HG02571 (cell line): Measurements from ENCODE around the gene DIP2C.
"Not testable (repeated sequence)": the region's sequence is repeated elsewhere in the genome, so short reads cannot be mapped to it uniquely, and the experiment has no call there.

Experiments used
- ATAC-seq: cut with Tn5 transposase; IDR thresholded peaks from one replicate; pipeline ENCODE4 v1.9.1; 2021; ENCODE audit warnings: mild to moderate bottlenecking, moderate library complexity; ENCODE audit not compliant: unreplicated experiment

The DIP2C gene

GRCh38 chr10:474946-475345, 214.5 kb downstream of the DIP2C start:
- ATAC-seq, result no peak

- ATAC-seq, result no peak
Observed at GRCh38 chr10:474406-474805, 215.1 kb downstream of the DIP2C start.

- ATAC-seq, result no peak
Observed at GRCh38 chr10:472241-472910, 217.1 kb downstream of the DIP2C start.

- no peak for ATAC-seq
Observed at GRCh38 chr10:470339-471003, 219.0 kb downstream of the DIP2C start.

- no peak for ATAC-seq
Observed at GRCh38 chr10:469947-470338, 219.5 kb downstream of the DIP2C start.

GRCh38 chr10:459743-460142, 229.7 kb downstream of the DIP2C start:
- ATAC-seq, result no peak

GRCh38 chr10:458421-458851, 231.0 kb downstream of the DIP2C start:
- ATAC-seq, result no peak

GRCh38 chr10:456486-456885, 233.0 kb downstream of the DIP2C start:
- no peak for ATAC-seq

GRCh38 chr10:454860-455259, 234.6 kb downstream of the DIP2C start:
- no peak for ATAC-seq

- ATAC-seq, result no peak
Observed at GRCh38 chr10:453647-454046, 235.8 kb downstream of the DIP2C start.

- no peak for ATAC-seq
Observed at GRCh38 chr10:452512-453426, 236.7 kb downstream of the DIP2C start.

- ATAC-seq, result no peak
Observed at GRCh38 chr10:451856-452255, 237.6 kb downstream of the DIP2C start.

GRCh38 chr10:451021-451471, 238.4 kb downstream of the DIP2C start:
- no peak for ATAC-seq

- ATAC-seq, result no peak
Observed at GRCh38 chr10:450463-450862, 239.0 kb downstream of the DIP2C start.

GRCh38 chr10:449331-449730, 240.1 kb downstream of the DIP2C start:
- not testable (repeated sequence) for ATAC-seq

GRCh38 chr10:443459-443858, 246.0 kb downstream of the DIP2C start:
- no peak for ATAC-seq

- ATAC-seq, result no peak
Observed at GRCh38 chr10:442209-442608, 247.3 kb downstream of the DIP2C start.

GRCh38 chr10:441659-442058, 247.8 kb downstream of the DIP2C start:
- no peak for ATAC-seq

- ATAC-seq, result no peak
Observed at GRCh38 chr10:440127-440526, 249.3 kb downstream of the DIP2C start.

GRCh38 chr10:437698-438490, 251.6 kb downstream of the DIP2C start:
- no peak for ATAC-seq
